ENCODE data around the gene PRICKLE4. TPM values are rescaled to one million over a fixed set of nuclear protein-coding genes. Genes with fewer than 3 reads are reported as not detected.

Gene PRICKLE4
- total and polyA plus RNA-seq, 2 of the 8 experiments (the other 6 are each of a cell fraction or from before 2014, with no cell fraction given) = 0.32 to 1.4 TPM

DNA sequence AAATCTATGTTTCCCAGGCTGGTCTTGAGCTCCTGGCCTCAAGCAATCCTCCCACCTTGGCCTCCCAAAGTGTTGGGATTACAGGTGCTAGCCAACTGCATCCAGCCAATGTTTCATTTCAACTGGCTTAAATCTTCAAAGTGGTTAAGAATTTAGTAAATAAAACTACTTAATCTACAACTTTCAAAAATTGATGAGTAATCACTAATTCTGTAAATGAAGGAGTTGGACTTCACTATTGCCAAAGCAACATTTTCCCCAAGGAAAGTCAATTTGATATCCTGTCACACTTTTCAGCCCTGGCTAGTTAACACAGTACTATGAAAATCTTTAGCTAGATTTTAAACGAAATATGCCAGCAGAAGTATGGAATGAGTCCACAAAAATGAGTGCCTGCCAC lies 10.7 kb downstream of the PRICKLE4 start:
- no peak overlapping the region for H2AK5ac ChIP-seq (ENCODE audit: low read depth, low read length)
- H3K4ac ChIP-seq (replicated peaks; ENCODE audit: insufficient read length, low read depth, low read length) = no peak overlapping the region
- H3K4me2 ChIP-seq (ENCODE audit: insufficient read depth in 1 of 2, low read depth in 2 of 2, low read length in 2 of 2) = no peak overlapping the region
- no peak overlapping the region for H2BK15ac ChIP-seq (ENCODE audit: low read length)
- H4K8ac ChIP-seq (ENCODE audit: extremely low read depth, insufficient read depth, low read length) = no peak overlapping the region
- H4K5ac ChIP-seq (ENCODE audit: insufficient read length, low read depth, low read length) = no peak overlapping the region
- no peak overlapping the region for H4K91ac ChIP-seq (replicated peaks; ENCODE audit: insufficient read length, low read length)
- CTCF ChIA-PET (ENCODE audit: partially characterized antibody) = interaction anchor here (0.5 to 2.0 kb wide), 4 partner anchors 10 to 254 kb away, joined by 3 to 7 read pairs (median 5); no protein-coding TSS in a partner anchor
- H4K20me1 ChIP-seq (replicated peaks in 1 of 2; ENCODE audit: control insufficient read depth in 1 of 2, insufficient read depth in 2 of 2, low read length in 2 of 2) = peaks cover 0 to 1% of the 10 kb centered on the region in 2 experiments
- H3K9ac ChIP-seq (replicated peaks in 1 of 4; ENCODE audit: extremely low read depth in 1 of 4, low read depth in 3 of 4, low read length in 3 of 4) = no peak overlapping the region
- no peak for TF ChIP-seq KDM1A (IDR thresholded peaks at IDR 0.05; ENCODE audit: borderline replicate concordance, low read length)
- TF ChIP-seq MAFK (IDR thresholded peaks at IDR 0.05; ENCODE audit: low read depth, low read length) = peak; percentile 56; the same call in 1 of the 2 replicates
- no peak for TF ChIP-seq CTBP2 (IDR thresholded peaks at IDR 0.05; ENCODE audit: borderline replicate concordance, insufficient read depth, insufficient read length, low read length)
- H3K36me3 ChIP-seq (ENCODE audit: control insufficient read depth in 2 of 4, insufficient read depth in 4 of 4, low read length in 3 of 4) = peaks cover 14 to 52% (median 28%) of the 10 kb centered on the region in 4 experiments; a peak in 7 of 8 replicates
- no peak overlapping the region for H2BK5ac ChIP-seq (ENCODE audit: low read depth, low read length)
- POLR2A ChIA-PET (ENCODE audit: partially characterized antibody) = interaction anchor here (0.6 to 2.5 kb wide), 6 partner anchors 14 to 268 kb away, joined by 3 to 6 read pairs (median 4); no protein-coding TSS in a partner anchor
- no peak overlapping the region for H2BK120ac ChIP-seq (replicated peaks; ENCODE audit: low read depth, low read length)
- H3K79me2 ChIP-seq (ENCODE audit: control insufficient read depth in 1 of 2, insufficient read depth in 2 of 2, low read length in 2 of 2) = peaks cover 0 to 12% of the 10 kb centered on the region in 2 experiments; a peak in 3 of 4 replicates
- no peak overlapping the region for H3K23ac ChIP-seq (ENCODE audit: insufficient read length)
- H3K4me1 ChIP-seq (replicated peaks in 1 of 4; ENCODE audit: control insufficient read depth in 3 of 4, insufficient read depth in 4 of 4, low read length in 3 of 4) = no peaks in the 10 kb centered on the region; a peak in 2 of 7 replicates
- FAIRE-seq = no peak
- H3K14ac ChIP-seq (ENCODE audit: insufficient read length) = no peak overlapping the region
- H3K79me1 ChIP-seq (ENCODE audit: low read depth, low read length) = peaks cover 2% of the 10 kb centered on the region
- H3K27ac ChIP-seq (ENCODE audit: low read depth, low read length) = no peak overlapping the region
- H3K4me3 ChIP-seq (ENCODE audit: extremely low read depth in 1 of 4, insufficient read depth in 2 of 4, low read depth in 3 of 4, low read length in 4 of 4) = no peak overlapping the region
- H3K56ac ChIP-seq (replicated peaks; ENCODE audit: insufficient read length, low read depth, low read length) = no peak overlapping the region
- no peak overlapping the region for H2BK20ac ChIP-seq (ENCODE audit: low read length)
- H3K18ac ChIP-seq (ENCODE audit: extremely low read depth, low read length) = no peak overlapping the region
- H2BK12ac ChIP-seq (ENCODE audit: low read depth, low read length) = no peak overlapping the region
- peaks cover 5% of the 10 kb centered on the region for H3K23me2 ChIP-seq (ENCODE audit: low read depth, low read length)
- H2AFZ ChIP-seq (ENCODE audit: low read length) = no peak overlapping the region
- H3K9me3 ChIP-seq (ENCODE audit: insufficient read depth in 2 of 2, low read depth in 1 of 2, low read length in 1 of 2) = no peaks in the 10 kb centered on the region
- WGBS, 2 experiments (ENCODE audit: extremely low coverage in 1 of 2, insufficient coverage in 1 of 2, insufficient read length in 1 of 2, insufficient replicate concordance in 2 of 2, low coverage in 1 of 2, low lambda C conversion rate in 2 of 2, missing lambda C conversion rate in 1 of 2) = 88% methylated on average over 1 of the region's 1 CpG; no CpG with 5 or more reads in 1 of the 2 experiments
- no peaks in the 10 kb centered on the region for H3K27me3 ChIP-seq (replicated peaks in 1 of 4; ENCODE audit: control insufficient read depth in 3 of 4, extremely low read depth in 1 of 4, insufficient read depth in 3 of 4, low read length in 3 of 4)
- no peak for DNase-seq (ENCODE audit: low read depth in 1 of 2, low spot score in 2 of 2)
